Raji (cell line): Measurements from ENCODE around the gene PHLDB1.
A peak's percentile ranks its signal among the peaks of the same experiment; 100 is the strongest.

ENCODE experiments used
- POLR2A ChIP-seq: IDR thresholded peaks from 2 replicates; pipeline ENCODE4 v1.6.1; 2011; ENCODE audit warnings: low read depth, low read length, control low read depth; ENCODE audit not compliant: insufficient read depth

Gene PHLDB1

GRCh38 chr11:118607401-118608359 is at the start of gene PHLDB1:
PHLDB1 (plus strand) TSS chr11:118607615; CDS start chr11:118613837, 6,222 bp downstream.
- no peak for TF ChIP-seq POLR2A

- TF ChIP-seq POLR2A, result no peak
Measured at GRCh38 chr11:118560806-118561205, 46.6 kb upstream of the PHLDB1 start.

GRCh38 chr11:118565051-118565450 is 42.4 kb upstream of the PHLDB1 start:
- no peak for TF ChIP-seq POLR2A

DNA sequence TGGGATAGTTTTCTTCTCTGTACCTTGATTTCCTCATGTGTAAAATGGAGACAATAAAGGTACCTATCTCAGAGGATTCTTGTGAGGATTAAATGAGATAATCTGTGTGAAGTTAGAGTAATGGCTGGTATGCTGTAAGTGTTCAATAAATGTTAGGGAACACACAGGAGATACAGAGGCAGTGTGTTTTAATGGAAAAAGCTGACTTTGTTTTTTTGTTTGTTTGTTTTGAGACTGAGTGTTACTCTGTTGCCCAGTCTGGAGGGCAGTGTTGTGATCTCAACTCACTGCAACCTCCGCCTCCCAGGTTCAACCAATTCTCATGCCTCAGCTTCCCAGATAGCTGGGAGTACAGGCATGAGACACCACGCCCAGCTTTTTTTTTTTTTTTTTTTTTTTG is 37.7 kb upstream of the PHLDB1 start:
- TF ChIP-seq POLR2A, result no peak

DNA sequence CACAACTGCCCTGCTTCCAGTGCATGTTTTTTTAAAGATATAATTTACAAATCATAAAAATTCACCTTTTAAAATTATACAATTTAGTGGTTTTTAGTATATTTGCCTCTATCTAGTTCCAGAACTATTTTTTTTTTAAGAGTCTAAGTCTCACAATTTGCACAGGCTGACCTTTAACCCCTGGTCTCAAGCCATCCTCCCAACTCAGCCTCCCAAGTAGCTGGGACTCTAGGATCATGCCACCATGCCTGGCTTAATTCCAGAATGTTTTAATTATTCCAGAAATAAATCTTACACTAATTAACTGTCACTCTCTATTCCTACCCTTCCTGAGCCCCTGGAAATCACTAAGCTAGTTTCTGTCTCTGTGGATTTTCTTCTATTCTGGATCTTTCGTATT is 36.6 kb upstream of the PHLDB1 start:
- no peak for TF ChIP-seq POLR2A

DNA sequence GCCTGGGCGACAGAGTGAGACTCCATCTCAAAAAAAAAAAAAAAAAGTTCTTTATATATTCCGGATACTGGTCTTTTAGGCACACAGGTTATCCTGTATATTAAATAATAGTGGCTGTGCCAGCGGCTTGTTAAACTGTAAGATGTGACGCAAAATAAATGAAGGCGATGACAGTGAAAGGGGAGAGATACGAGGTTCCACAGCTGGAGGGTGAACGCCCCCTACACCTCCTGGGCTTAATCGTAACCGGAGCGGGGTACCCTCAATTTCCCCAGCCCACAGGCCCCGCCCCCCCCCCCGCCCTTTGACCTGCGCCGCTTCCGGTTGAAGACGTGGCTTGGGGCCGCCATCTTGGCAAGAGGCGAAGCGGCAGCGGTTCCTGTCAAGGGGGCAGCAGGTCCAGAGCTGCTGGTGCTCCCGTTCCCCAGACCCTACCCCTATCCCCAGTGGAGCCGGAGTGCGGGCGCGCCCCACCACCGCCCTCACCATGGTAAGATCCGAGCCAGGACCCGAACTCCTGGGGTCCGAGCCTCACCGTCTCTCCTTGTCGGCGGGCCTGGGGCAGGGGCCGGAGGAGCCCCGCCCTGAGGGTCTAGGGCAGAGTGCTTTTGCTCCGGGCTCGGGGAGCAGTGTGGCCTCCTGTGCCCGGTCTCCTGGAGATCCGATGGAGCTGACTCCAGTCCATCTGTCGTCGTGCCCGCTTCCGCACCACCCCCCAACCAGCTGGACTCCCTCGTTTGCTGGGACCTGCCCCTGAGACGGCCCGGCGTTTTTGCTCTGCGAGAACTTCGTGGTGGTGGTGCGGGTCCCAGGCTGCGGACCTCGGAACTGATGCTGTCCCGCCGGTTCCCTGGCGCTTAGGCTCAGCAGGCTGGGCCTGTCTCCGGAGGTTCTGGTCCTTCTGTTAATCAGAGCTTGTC is 35.1 kb upstream of the PHLDB1 start, which contains the start of gene ARCN1:
Gene ARCN1 (plus strand): TSS at position 349 of the 920 bp plus-strand sequence. CDS start 139 bp downstream, at position 488.
- peak; percentile 93 for TF ChIP-seq POLR2A

DNA sequence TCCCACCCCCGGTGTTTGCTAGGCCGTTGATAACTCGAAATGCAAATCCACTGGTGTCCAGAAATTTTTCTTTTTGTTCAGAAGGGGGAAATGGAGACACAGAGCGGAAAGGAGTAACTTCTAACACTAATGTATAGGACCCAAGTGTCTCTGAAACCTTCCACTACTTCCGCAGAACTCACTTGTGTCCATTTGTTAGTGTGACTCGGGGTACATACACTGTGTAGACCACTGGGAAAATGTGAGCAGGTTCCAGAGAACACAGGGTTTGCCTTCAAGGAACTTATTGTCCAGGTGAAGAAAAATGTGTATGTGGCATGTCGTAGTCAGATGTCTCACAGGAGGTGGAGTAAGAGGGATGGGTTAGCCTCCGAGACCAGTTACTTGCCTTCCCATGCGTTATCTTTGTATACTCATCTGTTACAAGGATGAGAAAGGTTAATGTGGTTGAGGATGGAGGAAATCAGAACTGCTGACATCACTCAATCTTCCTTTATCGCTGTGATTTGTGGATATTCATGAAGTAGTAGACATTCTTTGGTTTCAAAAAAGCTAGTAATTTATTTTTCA is 34.3 kb upstream of the PHLDB1 start:
- TF ChIP-seq POLR2A, result no peak

DNA sequence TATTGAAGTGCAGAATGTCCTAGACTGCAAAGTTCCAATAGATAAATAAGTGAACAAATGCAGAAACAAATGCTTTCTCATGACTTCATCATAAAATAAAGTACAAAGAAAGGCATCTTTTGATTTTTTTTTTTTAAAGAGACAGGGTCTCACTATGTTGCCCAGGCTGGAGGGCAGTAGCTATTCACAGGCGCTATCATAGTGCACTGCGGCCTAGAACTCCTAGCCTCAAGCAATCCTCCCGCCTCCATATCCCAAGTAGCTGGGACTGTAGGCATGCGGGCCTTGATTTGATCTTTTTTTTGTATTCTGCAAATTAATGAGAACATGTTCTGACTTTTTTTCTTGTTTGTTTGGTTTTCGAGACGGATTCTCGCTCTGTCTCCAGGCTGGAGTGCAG is 32.8 kb upstream of the PHLDB1 start:
- no peak for TF ChIP-seq POLR2A

DNA sequence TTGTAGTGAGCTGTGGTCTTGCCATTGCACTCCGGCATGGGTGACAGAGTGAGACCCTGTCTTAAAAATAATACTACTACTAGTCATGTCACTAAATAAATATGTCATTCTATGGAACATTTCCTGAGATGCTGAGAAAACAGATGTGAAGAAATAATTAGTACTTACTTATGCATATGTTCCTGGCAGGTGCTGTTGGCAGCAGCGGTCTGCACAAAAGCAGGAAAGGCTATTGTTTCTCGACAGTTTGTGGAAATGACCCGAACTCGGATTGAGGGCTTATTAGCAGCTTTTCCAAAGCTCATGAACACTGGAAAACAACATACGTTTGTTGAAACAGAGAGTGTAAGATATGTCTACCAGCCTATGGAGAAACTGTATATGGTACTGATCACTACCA is 26.4 kb upstream of the PHLDB1 start:
- no peak for TF ChIP-seq POLR2A

DNA sequence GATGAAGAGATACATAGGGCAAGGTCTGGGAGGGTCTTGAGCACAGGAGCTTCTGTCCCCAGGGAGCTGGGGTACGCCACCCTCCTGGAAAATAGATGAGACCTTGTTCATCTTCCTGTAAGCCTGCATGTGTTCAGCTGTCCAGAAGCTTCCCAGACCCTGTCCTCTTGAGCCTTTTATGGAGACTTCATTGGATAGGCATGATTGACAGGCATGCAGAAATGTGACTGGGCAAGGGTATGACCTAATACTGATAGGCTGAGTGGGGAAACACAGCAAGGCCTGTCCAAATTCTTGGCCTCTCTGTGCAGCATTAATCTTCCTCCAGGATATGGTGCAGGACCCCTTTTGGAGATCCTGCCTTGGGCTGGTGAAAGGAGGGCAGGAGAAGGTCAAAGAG is 19.5 kb upstream of the PHLDB1 start:
- no peak for TF ChIP-seq POLR2A

- TF ChIP-seq POLR2A, result no peak
Measured at GRCh38 chr11:118592616-118593367, 14.6 kb upstream of the PHLDB1 start.

GRCh38 chr11:118596224-118597146 is 10.9 kb upstream of the PHLDB1 start:
- TF ChIP-seq POLR2A, result no peak

- TF ChIP-seq POLR2A, result no peak
Measured at GRCh38 chr11:118597556-118597955, 9.9 kb upstream of the PHLDB1 start.
